Measurements from ENCODE around the gene TREX2.

Gene TREX2

GRCh38 chrX:153450114-153450948 is 4.5 kb upstream of the TREX2 start:
- no peak overlapping the region for H3K4me3 ChIP-seq (ENCODE audit: low read depth, low read length)
- no peak for DNase-seq (ENCODE audit: low read depth)
- TF ChIP-seq, protein P1, sequence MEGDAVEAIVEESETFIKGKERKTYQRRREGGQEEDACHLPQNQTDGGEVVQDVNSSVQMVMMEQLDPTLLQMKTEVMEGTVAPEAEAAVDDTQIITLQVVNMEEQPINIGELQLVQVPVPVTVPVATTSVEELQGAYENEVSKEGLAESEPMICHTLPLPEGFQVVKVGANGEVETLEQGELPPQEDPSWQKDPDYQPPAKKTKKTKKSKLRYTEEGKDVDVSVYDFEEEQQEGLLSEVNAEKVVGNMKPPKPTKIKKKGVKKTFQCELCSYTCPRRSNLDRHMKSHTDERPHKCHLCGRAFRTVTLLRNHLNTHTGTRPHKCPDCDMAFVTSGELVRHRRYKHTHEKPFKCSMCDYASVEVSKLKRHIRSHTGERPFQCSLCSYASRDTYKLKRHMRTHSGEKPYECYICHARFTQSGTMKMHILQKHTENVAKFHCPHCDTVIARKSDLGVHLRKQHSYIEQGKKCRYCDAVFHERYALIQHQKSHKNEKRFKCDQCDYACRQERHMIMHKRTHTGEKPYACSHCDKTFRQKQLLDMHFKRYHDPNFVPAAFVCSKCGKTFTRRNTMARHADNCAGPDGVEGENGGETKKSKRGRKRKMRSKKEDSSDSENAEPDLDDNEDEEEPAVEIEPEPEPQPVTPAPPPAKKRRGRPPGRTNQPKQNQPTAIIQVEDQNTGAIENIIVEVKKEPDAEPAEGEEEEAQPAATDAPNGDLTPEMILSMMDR (IDR thresholded peaks at IDR 0.05; ENCODE audit: insufficient read depth, low read depth, low read length, missing control alignments) = no peak

DNA sequence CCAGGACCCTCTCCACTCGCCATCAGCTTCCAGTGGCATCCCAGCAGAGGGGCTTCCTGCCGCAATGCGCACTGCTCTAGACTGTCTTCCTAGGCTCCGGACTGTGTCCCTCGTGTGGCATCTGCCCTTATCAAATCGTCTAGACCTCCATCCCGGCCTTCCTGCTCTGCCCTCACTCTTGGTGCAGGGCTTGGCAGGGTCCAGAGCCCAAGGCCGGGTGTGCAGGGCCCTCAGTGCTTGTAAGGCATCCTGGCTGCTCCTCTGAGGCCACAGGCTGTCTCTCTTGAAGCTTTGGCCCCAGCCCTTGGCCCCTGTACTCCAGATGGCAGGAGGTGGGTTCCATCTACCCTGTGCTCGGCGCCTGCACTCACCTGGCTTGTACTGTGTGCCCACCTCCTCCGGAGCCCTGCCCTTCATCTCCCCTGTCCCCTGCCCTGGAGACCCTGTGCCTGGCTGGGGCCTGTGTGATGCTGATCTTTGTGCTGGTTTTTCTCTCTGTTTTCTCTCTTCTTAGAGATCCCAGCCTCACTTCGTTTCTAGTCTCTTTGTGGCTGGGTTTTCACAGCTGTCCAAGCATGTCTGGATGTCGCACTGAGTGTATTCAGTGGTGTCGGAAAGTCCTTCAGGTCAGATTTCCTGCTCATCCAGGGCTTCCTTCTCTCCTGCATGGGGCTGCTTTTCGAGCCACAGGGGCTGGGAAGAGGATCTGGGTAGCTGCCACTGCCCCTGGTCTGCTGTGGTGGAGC is 3.7 kb upstream of the TREX2 start:
- TF ChIP-seq, protein P1 (IDR thresholded peaks at IDR 0.05; ENCODE audit: insufficient read depth, low read depth, low read length, missing control alignments) = no peak
- no peak overlapping the region for H3K4me3 ChIP-seq (ENCODE audit: low read depth, low read length)
- DNase-seq (ENCODE audit: low read depth) = no peak

GRCh38 chrX:153448556-153449367 is 2.9 kb upstream of the TREX2 start:
- TF ChIP-seq, protein P1 (IDR thresholded peaks at IDR 0.05; ENCODE audit: insufficient read depth, low read depth, low read length, missing control alignments) = no peak
- no peak for DNase-seq (ENCODE audit: low read depth)
- H3K4me3 ChIP-seq (ENCODE audit: low read depth, low read length) = no peak overlapping the region

DNA sequence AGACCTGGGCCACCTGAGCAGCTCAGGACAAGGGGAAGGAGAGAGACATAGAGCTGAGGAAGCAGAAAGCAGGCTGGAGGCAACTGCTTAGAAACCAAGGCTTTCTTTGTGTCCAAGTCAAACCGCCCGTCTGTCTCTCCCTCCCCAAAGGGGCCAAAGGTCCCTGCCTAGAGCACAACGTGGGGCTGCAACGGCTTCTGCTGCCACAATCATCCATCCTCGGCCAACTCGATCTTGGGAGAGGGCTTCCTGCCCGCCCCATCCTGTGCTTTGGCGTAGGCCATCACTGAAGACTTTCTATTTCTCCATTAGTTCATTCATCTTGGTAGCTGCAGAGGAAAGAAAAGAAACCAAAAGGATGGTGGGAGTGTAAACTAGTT is 1.7 kb upstream of the TREX2 start:
- H3K4me3 ChIP-seq (ENCODE audit: low read depth, low read length) = no peak overlapping the region
- DNase-seq (ENCODE audit: low read depth) = no peak
- TF ChIP-seq, protein P1 (IDR thresholded peaks at IDR 0.05; ENCODE audit: insufficient read depth, low read depth, low read length, missing control alignments) = no peak

- TF ChIP-seq, protein P1 (IDR thresholded peaks at IDR 0.05; ENCODE audit: insufficient read depth, low read depth, low read length, missing control alignments) = no peak
Observed at GRCh38 chrX:153446950-153447580, 1.2 kb upstream of the TREX2 start.

GRCh38 chrX:153446636-153446936 is 730 bp upstream of the TREX2 start:
- no peak for DNase-seq (ENCODE audit: low read depth)
- TF ChIP-seq, protein P1 (IDR thresholded peaks at IDR 0.05; ENCODE audit: insufficient read depth, low read depth, low read length, missing control alignments) = no peak
- no peak overlapping the region for H3K4me3 ChIP-seq (ENCODE audit: low read depth, low read length)

More at GRCh38 chrX:153446950-153447580, 1.2 kb upstream of the TREX2 start:
- DNase-seq (ENCODE audit: low read depth) = no peak
- H3K4me3 ChIP-seq (ENCODE audit: low read depth, low read length) = no peak overlapping the region
